SK-N-MC (cell line): Measurements from ENCODE around the gene MARCHF6.

Source experiments
- EZH2 ChIP-seq: fragments of 200-600 bp; sonication (generic); IDR thresholded peaks from one replicate; pipeline ENCODE4 v1.6.1; 2017; ENCODE audit warnings: antibody characterized with exemption
- FOXP2 ChIP-seq: optimal IDR thresholded peaks from 2 replicates; pipeline ENCODE3; 2011; ENCODE audit warnings: mild to moderate bottlenecking, moderate library complexity; ENCODE audit not compliant: insufficient read depth; ENCODE audit errors: extremely low read length, control extremely low read depth
- POLR2AphosphoS5 ChIP-seq: IDR thresholded peaks from 2 replicates; pipeline ENCODE4 v1.6.1; 2012; ENCODE audit warnings: mild to moderate bottlenecking, low read depth, low read length, borderline replicate concordance

GRCh38 chr5:10372726-10373709 is 19.5 kb downstream of the MARCHF6 start:
- no peak for TF ChIP-seq EZH2
- TF ChIP-seq POLR2AphosphoS5 = no peak
- no peak for TF ChIP-seq FOXP2
